HG02763 (cell line): ENCODE data around the gene RPS10.
"Not testable (repeated sequence)": the region's sequence is repeated elsewhere in the genome, so short reads cannot be mapped to it uniquely, and the experiment has no call there.

Experiments
- ATAC-seq: cut with Tn5 transposase; IDR thresholded peaks from one replicate; pipeline ENCODE4 v1.9.1; 2021; ENCODE audit warnings: mild to moderate bottlenecking, moderate library complexity; ENCODE audit not compliant: unreplicated experiment

The RPS10 gene

GRCh38 chr6:34393191-34393965 lies 32.5 kb downstream of the RPS10 start:
- no peak for ATAC-seq

GRCh38 chr6:34392497-34393190 lies 33.2 kb downstream of the RPS10 start, which contains the start of gene NUDT3:
Gene NUDT3, minus strand, starts transcription at chr6:34392669. Its CDS starts 307 bp downstream, at chr6:34392362.
- ATAC-seq: peak; percentile 80

- ATAC-seq: peak; percentile 28
These were observed 33.9 kb downstream of the RPS10 start for GRCh38 chr6:34391786-34392496.

- no peak for ATAC-seq
These were observed 34.4 kb downstream of the RPS10 start for GRCh38 chr6:34391473-34391785.

- no peak for ATAC-seq
These were observed 35.1 kb downstream of the RPS10 start for GRCh38 chr6:34390531-34391472.

GRCh38 chr6:34389034-34389433 lies 36.8 kb downstream of the RPS10 start:
- no peak for ATAC-seq

- no peak for ATAC-seq
These were observed 37.4 kb downstream of the RPS10 start for GRCh38 chr6:34388421-34388820.

- no peak for ATAC-seq
These were observed 39.3 kb downstream of the RPS10 start for GRCh38 chr6:34386316-34387137.

GRCh38 chr6:34385793-34386195 lies 40.1 kb downstream of the RPS10 start:
- no peak for ATAC-seq

GRCh38 chr6:34384321-34385153 lies 41.3 kb downstream of the RPS10 start:
- ATAC-seq: no peak

- no peak for ATAC-seq
These were observed 42.1 kb downstream of the RPS10 start for GRCh38 chr6:34383656-34384320.

GRCh38 chr6:34383161-34383631 lies 42.7 kb downstream of the RPS10 start:
- ATAC-seq: no peak

GRCh38 chr6:34381081-34381480 lies 44.8 kb downstream of the RPS10 start:
- ATAC-seq: no peak

- no peak for ATAC-seq
These were observed 47.4 kb downstream of the RPS10 start for GRCh38 chr6:34378470-34378869.

- ATAC-seq: no peak
These were observed 47.9 kb downstream of the RPS10 start for GRCh38 chr6:34377984-34378383.

GRCh38 chr6:34377571-34377970 lies 48.3 kb downstream of the RPS10 start:
- not testable (repeated sequence) for ATAC-seq

GRCh38 chr6:34375833-34376232 lies 50.0 kb downstream of the RPS10 start:
- ATAC-seq: no peak

GRCh38 chr6:34374508-34374907 lies 51.4 kb downstream of the RPS10 start:
- no peak for ATAC-seq
